COR-L47 (cell line): Measurements from ENCODE around the gene PHC2.

Source experiments
- DNase-seq: peaks from one replicate; lab custom pipeline; 2025; lab: John Stamatoyannopoulos, UW

Gene PHC2

GRCh38 chr1:33446590-33446989 lies 15.7 kb upstream of the PHC2 start:
- no peak for DNase-seq

- no peak for DNase-seq
Measured at GRCh38 chr1:33445108-33445507, 14.2 kb upstream of the PHC2 start.

- no peak for DNase-seq
Measured at GRCh38 chr1:33443705-33444180, 12.8 kb upstream of the PHC2 start.

GRCh38 chr1:33443080-33443704 lies 12.3 kb upstream of the PHC2 start:
- DNase-seq, result no peak

- no peak for DNase-seq
Measured at GRCh38 chr1:33442141-33442540, 11.2 kb upstream of the PHC2 start.

- DNase-seq, result no peak
Measured at GRCh38 chr1:33441088-33441745, 10.3 kb upstream of the PHC2 start.

- DNase-seq, result no peak
Measured at GRCh38 chr1:33439662-33440061, 8.8 kb upstream of the PHC2 start.

- no peak for DNase-seq
Measured at GRCh38 chr1:33438364-33439160, 7.7 kb upstream of the PHC2 start.

GRCh38 chr1:33436557-33437285 lies 5.8 kb upstream of the PHC2 start:
- DNase-seq, result no peak

GRCh38 chr1:33435096-33435820 lies 4.4 kb upstream of the PHC2 start:
- DNase-seq, result no peak

GRCh38 chr1:33434363-33434750 lies 3.5 kb upstream of the PHC2 start:
- no peak for DNase-seq

GRCh38 chr1:33433509-33434362 lies 2.8 kb upstream of the PHC2 start:
- DNase-seq, result no peak

- peak; percentile 15 for DNase-seq
Measured at GRCh38 chr1:33429856-33430691, 821 bp downstream of the PHC2 start.

- no peak for DNase-seq
Measured at GRCh38 chr1:33429332-33429731, 1.6 kb downstream of the PHC2 start.

- DNase-seq, result no peak
Measured at GRCh38 chr1:33428661-33429060, 2.2 kb downstream of the PHC2 start.

- no peak for DNase-seq
Measured at GRCh38 chr1:33426916-33427315, 4.0 kb downstream of the PHC2 start.

- DNase-seq, result no peak
Measured at GRCh38 chr1:33425900-33426299, 5.0 kb downstream of the PHC2 start.

GRCh38 chr1:33424610-33425009 lies 6.3 kb downstream of the PHC2 start:
- DNase-seq, result no peak

GRCh38 chr1:33424205-33424604 lies 6.7 kb downstream of the PHC2 start:
- no peak for DNase-seq
